GM12891 (cell line): ENCODE data around the gene SUMO4.

Experiments used
- DNase-seq: peaks from one replicate; pipeline ENCODE4 v3.0.0; 2011; ENCODE audit warnings: low spot score; ENCODE audit not compliant: insufficient read length
- FAIRE-seq: peaks from 2 replicates; lab custom pipeline; 2011; peaks lifted over from hg19 to GRCh38; lab: Jason Lieb, UNC
- PAX5 ChIP-seq: IDR thresholded peaks from 2 replicates; pipeline ENCODE4 v1.6.1; 2011; ENCODE audit warnings: low read length, moderate library complexity, mild to moderate bottlenecking; ENCODE audit not compliant: insufficient read depth, severe bottlenecking
- POLR2A ChIP-seq: IDR thresholded peaks from 2 replicates; pipeline ENCODE4 v1.6.1; 2011; ENCODE audit warnings: low read depth, low read length, control low read depth
- POLR2AphosphoS5 ChIP-seq: IDR thresholded peaks from 2 replicates; pipeline ENCODE4 v1.6.1; 2011; ENCODE audit warnings: low read depth, low read length, control low read depth
- POU2F2 ChIP-seq: IDR thresholded peaks from 2 replicates; pipeline ENCODE4 v1.6.1; 2011; ENCODE audit warnings: low read depth, mild to moderate bottlenecking, control low read depth, low read length, moderate library complexity
- SPI1 ChIP-seq: IDR thresholded peaks from 2 replicates; pipeline ENCODE4 v1.6.1; 2011; ENCODE audit warnings: low read depth, low read length, control low read depth
- TAF1 ChIP-seq: IDR thresholded peaks from 2 replicates; pipeline ENCODE4 v1.6.1; 2011; ENCODE audit warnings: low read depth, low read length, control low read depth

SUMO4 gene

DNA sequence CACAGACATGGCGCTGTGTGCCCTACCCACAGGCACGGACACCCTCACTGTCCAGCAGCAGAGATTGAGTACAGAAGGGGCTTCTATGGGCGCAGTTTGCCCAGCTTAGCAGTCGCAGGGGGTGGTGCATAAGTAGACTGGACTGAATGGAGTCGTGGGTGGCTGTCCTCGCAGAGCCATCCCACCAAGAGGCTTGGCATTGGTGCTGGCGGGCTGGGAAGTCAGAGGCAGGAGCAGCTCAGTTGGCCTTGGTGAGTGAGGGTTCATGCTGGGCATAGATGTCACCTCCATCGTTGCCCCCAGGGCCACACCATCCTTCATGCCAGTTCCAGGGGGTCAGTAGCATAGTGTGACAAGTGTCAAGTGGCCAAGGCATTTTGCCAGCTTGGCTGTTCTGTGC, 25.2 kb downstream of the SUMO4 start:
- DNase-seq (no peak), FAIRE-seq (no peak)
- TF ChIP-seq SPI1 (no peak), TAF1 (no peak), PAX5 (no peak), POLR2AphosphoS5 (no peak), POU2F2 (no peak), POLR2A (no peak)

- no peak for FAIRE-seq
Observed at GRCh38 chr6:149425754-149426153, 25.7 kb downstream of the SUMO4 start.

DNA sequence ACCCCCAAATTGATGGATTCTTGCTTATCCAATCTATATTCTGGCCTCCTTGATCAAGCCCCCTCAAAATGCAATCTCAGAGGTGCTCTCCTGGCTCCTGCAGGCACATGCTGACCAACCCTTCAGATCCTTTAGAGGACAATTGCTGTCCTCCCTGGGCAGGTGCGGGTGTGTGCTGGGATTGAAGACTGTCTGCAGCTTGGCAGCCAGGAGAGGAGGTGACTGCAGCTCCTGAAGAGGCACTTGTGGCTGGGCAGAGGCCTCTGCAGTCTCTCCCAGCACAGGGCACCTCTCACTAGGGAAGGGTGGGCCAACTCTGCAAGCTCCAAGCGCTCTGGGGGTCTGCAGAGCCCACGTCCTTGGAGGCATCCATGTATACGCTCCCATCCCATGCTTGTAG, 28.5 kb downstream of the SUMO4 start:
- TF ChIP-seq POLR2A (no peak), SPI1 (no peak), POU2F2 (no peak), TAF1 (no peak), PAX5 (no peak), POLR2AphosphoS5 (no peak)
- no peak for DNase-seq
- FAIRE-seq: no peak

More at GRCh38 chr6:149425754-149426153, 25.7 kb downstream of the SUMO4 start:
- TF ChIP-seq POLR2AphosphoS5 (no peak), TAF1 (no peak), PAX5 (no peak), SPI1 (no peak), POLR2A (no peak), POU2F2 (no peak)
- no peak for DNase-seq

- FAIRE-seq (peak; percentile 41), DNase-seq (no peak)
- TF ChIP-seq PAX5: no peak
- TF ChIP-seq SPI1: no peak
- TF ChIP-seq POLR2AphosphoS5: no peak
- no peak for TF ChIP-seq POLR2A
- no peak for TF ChIP-seq TAF1
- TF ChIP-seq POU2F2: no peak
Observed at GRCh38 chr6:149429427-149430360, 29.6 kb downstream of the SUMO4 start.

DNA sequence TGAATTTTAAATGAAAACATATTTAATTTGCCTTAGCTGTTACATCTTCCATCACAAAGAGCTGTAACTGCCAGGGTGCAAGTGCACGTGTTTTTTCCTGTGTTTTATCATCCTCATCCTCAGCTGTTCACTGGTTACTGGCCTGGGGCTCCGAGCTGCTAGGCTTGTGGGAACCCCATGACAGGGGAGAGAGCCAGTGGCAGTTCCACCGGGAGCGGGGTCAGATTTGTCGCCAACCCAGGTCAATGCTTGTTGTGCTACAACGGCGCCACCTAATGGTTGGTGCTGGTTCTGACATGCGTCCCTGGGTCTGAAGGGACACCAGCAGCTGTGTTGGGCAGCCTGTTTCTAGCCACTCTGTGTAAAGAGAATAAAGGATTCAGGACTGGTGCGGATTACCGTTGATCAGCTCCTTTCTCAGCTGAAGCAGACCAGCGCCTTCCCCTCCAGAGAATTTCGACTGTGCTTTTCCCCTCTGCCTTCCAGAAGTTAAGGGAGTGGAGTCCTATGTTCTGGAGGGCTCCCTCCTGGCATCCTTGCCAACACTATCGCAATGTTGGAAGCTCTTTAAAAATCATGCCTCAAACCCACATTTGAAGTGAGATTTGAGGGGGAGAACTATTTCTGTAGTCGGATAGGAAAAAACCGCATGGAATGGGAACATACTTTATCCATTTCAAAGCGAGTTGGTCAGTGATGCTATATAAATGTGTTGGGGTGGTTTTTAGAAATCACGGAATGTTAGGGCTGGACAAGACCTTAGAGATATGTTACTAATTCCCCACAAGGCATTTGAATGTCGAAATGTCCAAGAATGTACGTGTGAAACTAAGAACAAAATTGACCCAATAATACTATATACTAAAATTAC, 32.1 kb downstream of the SUMO4 start:
- DNase-seq (peak; percentile 70), FAIRE-seq (peak; percentile 98)
- TF ChIP-seq POLR2A (no peak), POU2F2 (no peak), PAX5 (no peak), POLR2AphosphoS5 (no peak), TAF1 (no peak), SPI1 (no peak)

GRCh38 chr6:149433405-149433804, 33.3 kb downstream of the SUMO4 start:
- TF ChIP-seq TAF1 (no peak), POLR2A (no peak), PAX5 (no peak), POLR2AphosphoS5 (no peak), POU2F2 (no peak), SPI1 (no peak)
- DNase-seq: no peak
- FAIRE-seq: no peak

- FAIRE-seq (no peak), DNase-seq (no peak)
- TF ChIP-seq POU2F2 (no peak), POLR2A (no peak), SPI1 (no peak), POLR2AphosphoS5 (no peak), TAF1 (no peak), PAX5 (no peak)
Observed at GRCh38 chr6:149433881-149434280, 33.8 kb downstream of the SUMO4 start.

DNA sequence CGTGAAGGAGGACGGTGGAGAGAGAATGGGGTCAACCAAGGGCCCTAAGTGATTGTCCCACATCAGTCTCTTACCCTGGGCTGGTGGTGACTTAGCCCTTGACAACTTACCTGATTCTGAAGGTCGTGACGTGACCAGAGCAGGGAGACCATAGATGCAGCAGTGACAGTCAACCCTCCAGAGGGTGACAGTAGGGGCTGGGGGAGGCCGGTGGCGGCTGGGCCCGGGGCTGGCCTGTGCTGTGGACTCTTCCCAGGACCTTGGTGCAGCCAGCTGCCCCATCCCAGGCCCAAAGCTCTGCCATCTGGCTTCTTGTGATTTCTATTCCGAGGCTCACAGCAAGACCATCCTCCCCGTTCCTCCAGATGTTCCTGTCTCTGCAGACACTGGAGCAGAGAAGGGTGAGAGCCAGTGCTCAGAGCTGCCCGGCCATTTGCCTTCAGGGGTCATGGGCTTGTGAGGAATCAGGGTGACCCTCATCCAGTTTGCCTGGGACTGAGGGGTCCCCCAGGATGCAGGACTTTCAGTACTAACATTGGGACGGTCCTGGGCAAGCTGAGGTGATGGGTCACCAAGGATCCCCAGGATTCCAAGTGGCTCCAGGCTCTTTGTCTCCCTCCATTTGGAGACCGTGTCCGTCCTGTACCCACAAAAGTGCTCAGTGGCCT, 36.0 kb downstream of the SUMO4 start:
- DNase-seq (no peak), FAIRE-seq (no peak)
- TF ChIP-seq SPI1: no peak
